ENCODE measurements around the gene NEK1. TPM values are rescaled to one million over a fixed set of nuclear protein-coding genes. Genes with fewer than 3 reads are reported as not detected.
"Not testable (repeated sequence)": the region's sequence is repeated elsewhere in the genome, so short reads cannot be mapped to it uniquely, and the experiment has no call there.

Gene NEK1
- total and polyA plus RNA-seq, 2 of the 13 experiments (the other 11 are each of a cell fraction or from before 2014, with no cell fraction given) = 2.9 to 5.4 TPM

- BruUV-seq (replicated peaks); H3K36me3 ChIP-seq (replicated peaks in 1 of 2; ENCODE audit: control insufficient read depth in 1 of 2, insufficient read depth in 2 of 2, low read length in 2 of 2); H3K9ac ChIP-seq (ENCODE audit: insufficient read depth, low read depth, low read length); H4K20me1 ChIP-seq (ENCODE audit: insufficient read depth, low read length); POLR2A ChIA-PET; DNase-seq (ENCODE audit: low spot score); H3K4me2 ChIP-seq (ENCODE audit: low read depth, low read length); FAIRE-seq; in situ Hi-C loops (cut with HindIII; ENCODE audit: extremely low pct_ligation_motif_present, low pct_unique_long_range_greater_than_20kb); H3K79me2 ChIP-seq (ENCODE audit: insufficient read depth, low read length); H3K27ac ChIP-seq (ENCODE audit: extremely low read length, insufficient read depth, low read length); H3K4me3 ChIP-seq (replicated peaks in 1 of 3; ENCODE audit: insufficient read depth in 1 of 3, low read depth in 2 of 3, low read length in 3 of 3); H3K9me3 ChIP-seq (ENCODE audit: low read length); intact Hi-C loops (cut with micrococcal nuclease; ENCODE audit: unreplicated experiment); H3K4me1 ChIP-seq (ENCODE audit: insufficient read depth, low read length); H3K27me3 ChIP-seq (ENCODE audit: control insufficient read depth in 1 of 2, insufficient read depth in 2 of 2, low read length in 2 of 2); CTCF ChIA-PET (ENCODE audit: low intra/inter-chr PET ratio, low total read pairs); H2AFZ ChIP-seq (ENCODE audit: low read length); ATAC-seq: not testable (repeated sequence)
- 94% methylated on average over 2 of the region's 3 CpGs for WGBS (ENCODE audit: low lambda C conversion rate)
Observed at GRCh38 chr4:169571012-169571411, 41.4 kb downstream of the NEK1 start.

GRCh38 chr4:169570266-169570665, 42.1 kb downstream of the NEK1 start:
- H3K9me3 ChIP-seq (ENCODE audit: low read length); H3K4me3 ChIP-seq (replicated peaks in 1 of 3; ENCODE audit: insufficient read depth in 1 of 3, low read depth in 2 of 3, low read length in 3 of 3); H3K36me3 ChIP-seq (replicated peaks in 1 of 2; ENCODE audit: control insufficient read depth in 1 of 2, insufficient read depth in 2 of 2, low read length in 2 of 2); H3K27ac ChIP-seq (ENCODE audit: extremely low read length, insufficient read depth, low read length); POLR2A ChIA-PET; ATAC-seq; DNase-seq (ENCODE audit: low spot score); H3K4me1 ChIP-seq (ENCODE audit: insufficient read depth, low read length); H3K4me2 ChIP-seq (ENCODE audit: low read depth, low read length); H4K20me1 ChIP-seq (ENCODE audit: insufficient read depth, low read length); FAIRE-seq; H3K27me3 ChIP-seq (ENCODE audit: control insufficient read depth in 1 of 2, insufficient read depth in 2 of 2, low read length in 2 of 2); CTCF ChIA-PET (ENCODE audit: low intra/inter-chr PET ratio, low total read pairs); H2AFZ ChIP-seq (ENCODE audit: low read length); intact Hi-C loops (cut with micrococcal nuclease; ENCODE audit: unreplicated experiment); in situ Hi-C loops (cut with HindIII; ENCODE audit: extremely low pct_ligation_motif_present, low pct_unique_long_range_greater_than_20kb); BruUV-seq (replicated peaks); H3K9ac ChIP-seq (ENCODE audit: insufficient read depth, low read depth, low read length); H3K79me2 ChIP-seq (ENCODE audit: insufficient read depth, low read length): not testable (repeated sequence)
- 89% methylated on average over 5 of the region's 26 CpGs for WGBS (ENCODE audit: low lambda C conversion rate)

GRCh38 chr4:169569188-169569587, 43.2 kb downstream of the NEK1 start:
- H3K4me3 ChIP-seq (replicated peaks in 1 of 3; ENCODE audit: insufficient read depth in 1 of 3, low read depth in 2 of 3, low read length in 3 of 3); H3K9ac ChIP-seq (ENCODE audit: insufficient read depth, low read depth, low read length); H3K4me1 ChIP-seq (ENCODE audit: insufficient read depth, low read length); in situ Hi-C loops (cut with HindIII; ENCODE audit: extremely low pct_ligation_motif_present, low pct_unique_long_range_greater_than_20kb); H4K20me1 ChIP-seq (ENCODE audit: insufficient read depth, low read length); H3K79me2 ChIP-seq (ENCODE audit: insufficient read depth, low read length); H3K9me3 ChIP-seq (ENCODE audit: low read length); BruUV-seq (replicated peaks); DNase-seq (ENCODE audit: low spot score); H3K27ac ChIP-seq (ENCODE audit: extremely low read length, insufficient read depth, low read length); ATAC-seq; POLR2A ChIA-PET; H3K36me3 ChIP-seq (replicated peaks in 1 of 2; ENCODE audit: control insufficient read depth in 1 of 2, insufficient read depth in 2 of 2, low read length in 2 of 2); CTCF ChIA-PET (ENCODE audit: low intra/inter-chr PET ratio, low total read pairs); H3K27me3 ChIP-seq (ENCODE audit: control insufficient read depth in 1 of 2, insufficient read depth in 2 of 2, low read length in 2 of 2); H2AFZ ChIP-seq (ENCODE audit: low read length); FAIRE-seq; H3K4me2 ChIP-seq (ENCODE audit: low read depth, low read length): not testable (repeated sequence)
- intact Hi-C loops (cut with micrococcal nuclease; ENCODE audit: unreplicated experiment) = loop anchor here (5.0 to 10.0 kb wide), 2 partner anchors 564 to 1387 kb away; no protein-coding TSS in a partner anchor
- 96% methylated on average over 3 of the region's 3 CpGs for WGBS (ENCODE audit: low lambda C conversion rate)
- TF ChIP-seq HNRNPK (IDR thresholded peaks at IDR 0.05; ENCODE audit: low read depth, low read length, poor library complexity, severe bottlenecking) = peak; percentile 91

All from HepG2 (cell line).